Thyroid gland (tissue), 4 donors: ENCODE measurements around the gene RASSF4. TPM values are rescaled to one million over a fixed set of nuclear protein-coding genes. Genes with fewer than 3 reads are reported as not detected.
A peak's percentile ranks its signal among the peaks of the same experiment; 100 is the strongest.

Experiments
- DNase-seq, 2 donors: peaks; one replicate each; pipeline ENCODE4 v3.0.0-alpha.2; 2019
- H3K27ac ChIP-seq, 3 donors: fragments of 200-600 bp; sonication (generic); 1 replicate in 2 of 3; 2 replicates in 1 of 3; pipeline ENCODE4 v1.5.1; 2016 to 2019; ENCODE audit warnings: mild to moderate bottlenecking in 1 of 3, moderate library complexity in 1 of 3
- H3K27me3 ChIP-seq: fragments of 200-600 bp; sonication (generic); one replicate; pipeline ENCODE4 v1.5.1; 2019
- H3K36me3 ChIP-seq, 2 donors: fragments of 200-600 bp; sonication (generic); one replicate each; pipeline ENCODE4 v1.5.1; 2016 to 2019
- H3K4me1 ChIP-seq, 2 donors: fragments of 200-600 bp; sonication (generic); one replicate each; pipeline ENCODE4 v1.5.1; 2017 to 2019
- H3K4me3 ChIP-seq, 3 donors: fragments of 200-600 bp; sonication (generic); replicated peaks in 1 of 3; 1 replicate in 2 of 3; 2 replicates in 1 of 3; pipeline ENCODE4 v1.5.1; 2016; ENCODE audit warnings: mild to moderate bottlenecking in 1 of 3
- H3K9me3 ChIP-seq: fragments of 200-600 bp; sonication (generic); one replicate; pipeline ENCODE4 v1.5.1; 2017
- CTCF ChIP-seq, 6 experiments: fragments of 200-600 bp in 3 of 6; fragments of 450-650 bp in 3 of 6; sonication (generic) in 3 of 6; IDR thresholded peaks; one replicate each; pipeline ENCODE4 v1.5.1; 2016 to 2019; ENCODE audit warnings: antibody characterized with exemption in 6 of 6, mild to moderate bottlenecking in 2 of 6, inconsistent platforms in 1 of 6, moderate library complexity in 1 of 6
- POLR2A ChIP-seq, 2 donors: fragments of 450-650 bp; IDR thresholded peaks; one replicate each; pipeline ENCODE4 v1.6.1; 2017; ENCODE audit warnings: antibody characterized with exemption in 2 of 2, mild to moderate bottlenecking in 2 of 2, moderate library complexity in 1 of 2
- WGBS, 2 donors: methylation state at CpG; one replicate each; pipeline ENCODE4 v1.1.5; 2017; 5-methylcytosine and 5-hydroxymethylcytosine counted together
- intact Hi-C: fragments of 100-400 bp; cut with DNase I; formaldehyde crosslinking; loops from one replicate; pipeline ENCODE4 v1.15.1; 2023
- total RNA-seq, 4 donors: library from RNA; depleted of rRNA; stranded (reverse); fragments of >200 nt; gene quantifications; one replicate each; pipeline ENCODE4 v1.2.3, GENCODE V29; 2016

Gene RASSF4
- total RNA-seq, 4 donors from 2014 or later, result 175 to 226 (median 203) TPM

GRCh38 chr10:44978213-44978569 lies 18.6 kb downstream of the RASSF4 start:
- no peaks in the 10 kb centered on the region for H3K9me3 ChIP-seq
- H3K4me3 ChIP-seq, result peak overlapping the region in 2 of 3 donors; percentile 1 to 65
- H3K27ac ChIP-seq, result peak overlapping the region; percentile 59 to 97 (median 95)
- intact Hi-C loops, result no loop called here
- TF ChIP-seq POLR2A (IDR thresholded peaks at IDR 0.05) (no peak), CTCF (IDR thresholded peaks at IDR 0.05) (no peak)
- H3K4me1 ChIP-seq, result peaks cover 61 to 90% of the 10 kb centered on the region in 2 donors
- WGBS, 2 donors, result 36 to 37% methylated on average over 4 of the region's 4 CpGs
- no peaks in the 10 kb centered on the region for H3K27me3 ChIP-seq
- H3K36me3 ChIP-seq, result peaks cover 37 to 38% of the 10 kb centered on the region in 2 donors
- DNase-seq, result no peak

- H3K9me3 ChIP-seq, result no peaks in the 10 kb centered on the region
- H3K36me3 ChIP-seq, result peaks cover 39 to 41% of the 10 kb centered on the region in 2 donors
- intact Hi-C loops, result no loop called here
- TF ChIP-seq CTCF (IDR thresholded peaks at IDR 0.05) (peak in 4 of 6 experiments; percentile 15 to 31 (median 26)), POLR2A (IDR thresholded peaks at IDR 0.05) (peak; percentile 93 to 98)
- 16 to 22% methylated on average over 12 of the region's 12 CpGs for WGBS, 2 donors
- H3K27ac ChIP-seq, result peak within 1 kb of the TSS; percentile 59 to 97 (median 95)
- peak; percentile 94 to 96 for DNase-seq
- H3K4me1 ChIP-seq, result peaks cover 56 to 85% of the 10 kb centered on the region in 2 donors
- no peaks in the 10 kb centered on the region for H3K27me3 ChIP-seq
- H3K4me3 ChIP-seq, result peak within 1 kb of the TSS; percentile 3 to 65 (median 12)
Observed at GRCh38 chr10:44978570-44979280, 19.1 kb downstream of the RASSF4 start, which contains the start of gene DEPP1. Gene DEPP1, minus strand, starts transcription at chr10:44978809. Its CDS starts 779 bp downstream, at chr10:44978030.

- TF ChIP-seq CTCF (IDR thresholded peaks at IDR 0.05) (no peak), POLR2A (IDR thresholded peaks at IDR 0.05) (no peak)
- peaks cover 48 to 85% of the 10 kb centered on the region in 2 donors for H3K4me1 ChIP-seq
- peak overlapping the region in 1 of 3 donors; percentile 65 for H3K4me3 ChIP-seq
- H3K9me3 ChIP-seq, result no peaks in the 10 kb centered on the region
- H3K27ac ChIP-seq, result peak overlapping the region; percentile 59 to 97 (median 95)
- WGBS, 2 donors, result 89% methylated on average over 11 to 13 of the region's 13 CpGs
- DNase-seq, result peak in 1 of 2 donors; percentile 8
- H3K36me3 ChIP-seq, result peaks cover 47 to 50% of the 10 kb centered on the region in 2 donors
- no peaks in the 10 kb centered on the region for H3K27me3 ChIP-seq
- intact Hi-C loops, result no loop called here
Observed at GRCh38 chr10:44979281-44980191, 19.9 kb downstream of the RASSF4 start.

- no peaks in the 10 kb centered on the region for H3K9me3 ChIP-seq
Observed at GRCh38 chr10:44980309-44981171, 20.9 kb downstream of the RASSF4 start.

More at GRCh38 chr10:44980309-44981171, 20.9 kb downstream of the RASSF4 start:
- Histone ChIP-seq H3K4me3 (no peak overlapping the region), H3K27me3 (no peaks in the 10 kb centered on the region), H3K36me3 (peaks cover 57 to 60% of the 10 kb centered on the region in 2 donors), H3K27ac (peak overlapping the region in 2 of 3 donors; percentile 67 to 97), H3K4me1 (peaks cover 40 to 82% of the 10 kb centered on the region in 2 donors)
- WGBS, 2 donors, result 90 to 91% methylated on average over 14 of the region's 14 CpGs
- DNase-seq, result peak in 1 of 2 donors; percentile 3
- intact Hi-C loops, result no loop called here
- no peak for TF ChIP-seq CTCF (IDR thresholded peaks at IDR 0.05)
- no peak for TF ChIP-seq POLR2A (IDR thresholded peaks at IDR 0.05)
